Karpas-422 (cell line): Measurements from ENCODE around the gene FAM20C. TPM values are rescaled to one million over a fixed set of nuclear protein-coding genes. Genes with fewer than 3 reads are reported as not detected.

ENCODE experiments used
- DNase-seq: peaks from one replicate; pipeline ENCODE4 v3.0.0-alpha.2; 2015
- H2AFZ ChIP-seq: fragments of 200-600 bp; sonication (generic); 2 replicates; pipeline ENCODE4 v1.6.1; 2014; ENCODE audit warnings: antibody characterized with exemption, low read length, mixed read lengths
- H3K27ac ChIP-seq: fragments of 200-600 bp; sonication (generic); 2 replicates; pipeline ENCODE4 v1.5.1; 2014; ENCODE audit warnings: mild to moderate bottlenecking, low read length, moderate library complexity
- H3K27me3 ChIP-seq: fragments of 200-600 bp; sonication (generic); 2 replicates; pipeline ENCODE4 v1.6.1; 2014; ENCODE audit warnings: low read length, mixed read lengths
- H3K36me3 ChIP-seq: fragments of 200-600 bp; sonication (generic); 2 replicates; pipeline ENCODE4 v1.6.1; 2014; ENCODE audit warnings: low read length, mixed read lengths; ENCODE audit not compliant: insufficient read depth
- H3K4me1 ChIP-seq: fragments of 200-600 bp; sonication (generic); 2 replicates; pipeline ENCODE4 v1.6.1; 2014; ENCODE audit warnings: mild to moderate bottlenecking, low read length, mixed read lengths
- H3K4me2 ChIP-seq: fragments of 200-600 bp; sonication (generic); 2 replicates; pipeline ENCODE4 v1.6.1; 2014; ENCODE audit warnings: low read length, low read depth, mild to moderate bottlenecking; ENCODE audit not compliant: poor library complexity, severe bottlenecking
- H3K4me3 ChIP-seq: fragments of 200-600 bp; sonication (generic); 2 replicates; pipeline ENCODE4 v1.5.1; 2014; ENCODE audit warnings: mild to moderate bottlenecking, antibody characterized with exemption, low read length, mixed read lengths
- H3K79me2 ChIP-seq: fragments of 200-600 bp; sonication (generic); 2 replicates; pipeline ENCODE4 v1.6.1; 2014; ENCODE audit warnings: mild to moderate bottlenecking, low read length, mixed read lengths
- H3K9ac ChIP-seq: fragments of 200-600 bp; sonication (generic); 2 replicates; pipeline ENCODE4 v1.6.0; 2014; ENCODE audit warnings: low read length
- H3K9me2 ChIP-seq: fragments of 200-600 bp; sonication (generic), shearing (Covaris generic); replicated peaks from 2 replicates; pipeline ENCODE4 v1.6.0; 2014; ENCODE audit warnings: mild to moderate bottlenecking, low read length, moderate library complexity; ENCODE audit not compliant: insufficient read depth
- H3K9me3 ChIP-seq: fragments of 300-700, 200-600 bp; sonication (generic); 2 replicates; pipeline ENCODE4 v1.6.1; 2014; ENCODE audit warnings: low read length, mixed read lengths
- H4K20me1 ChIP-seq: fragments of 200-600 bp; sonication (generic); 2 replicates; pipeline ENCODE4 v1.6.1; 2014; ENCODE audit warnings: mild to moderate bottlenecking, antibody characterized with exemption, low read length, low read depth; ENCODE audit not compliant: insufficient read depth
- total RNA-seq: library from RNA; depleted of rRNA; stranded (reverse); fragments of >200 nt; shearing (Covaris generic); gene quantifications from 2 replicates; pipeline ENCODE4 v1.2.3, GENCODE V29; 2014; ENCODE audit warnings: low replicate concordance

FAM20C gene
- total RNA-seq, 1 experiment from 2014 or later = not detected

DNA sequence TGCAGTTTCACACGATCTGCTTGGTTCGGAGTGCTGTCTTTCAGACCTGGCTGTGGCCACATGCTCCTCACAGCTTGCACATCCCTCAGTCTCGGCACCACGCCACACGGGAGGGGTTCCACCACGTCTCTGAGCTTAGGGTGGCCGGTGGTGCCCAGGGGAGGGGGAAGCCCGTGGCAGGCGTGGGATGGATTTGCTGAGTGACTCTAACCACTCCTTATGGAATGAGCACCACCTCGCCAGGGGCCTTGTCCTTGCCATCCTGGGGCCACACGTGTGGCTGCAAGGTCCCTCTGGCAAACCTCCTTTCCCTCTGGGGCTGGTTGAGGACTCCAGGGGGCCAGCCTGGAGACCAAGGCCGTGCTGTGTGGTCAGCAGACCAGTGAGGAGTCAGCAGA, 29.1 kb upstream of the FAM20C start:
- DNase-seq = no peak
- Histone ChIP-seq H3K27ac (no peak overlapping the region), H3K4me3 (no peak overlapping the region), H4K20me1 (no peaks in the 10 kb centered on the region), H3K36me3 (no peaks in the 10 kb centered on the region), H2AFZ (no peak overlapping the region), H3K4me1 (no peaks in the 10 kb centered on the region), H3K4me2 (no peak overlapping the region), H3K9me3 (no peaks in the 10 kb centered on the region), H3K27me3 (no peaks in the 10 kb centered on the region), H3K9ac (no peak overlapping the region), H3K79me2 (no peaks in the 10 kb centered on the region), H3K9me2 (no peaks in the 10 kb centered on the region)

DNA sequence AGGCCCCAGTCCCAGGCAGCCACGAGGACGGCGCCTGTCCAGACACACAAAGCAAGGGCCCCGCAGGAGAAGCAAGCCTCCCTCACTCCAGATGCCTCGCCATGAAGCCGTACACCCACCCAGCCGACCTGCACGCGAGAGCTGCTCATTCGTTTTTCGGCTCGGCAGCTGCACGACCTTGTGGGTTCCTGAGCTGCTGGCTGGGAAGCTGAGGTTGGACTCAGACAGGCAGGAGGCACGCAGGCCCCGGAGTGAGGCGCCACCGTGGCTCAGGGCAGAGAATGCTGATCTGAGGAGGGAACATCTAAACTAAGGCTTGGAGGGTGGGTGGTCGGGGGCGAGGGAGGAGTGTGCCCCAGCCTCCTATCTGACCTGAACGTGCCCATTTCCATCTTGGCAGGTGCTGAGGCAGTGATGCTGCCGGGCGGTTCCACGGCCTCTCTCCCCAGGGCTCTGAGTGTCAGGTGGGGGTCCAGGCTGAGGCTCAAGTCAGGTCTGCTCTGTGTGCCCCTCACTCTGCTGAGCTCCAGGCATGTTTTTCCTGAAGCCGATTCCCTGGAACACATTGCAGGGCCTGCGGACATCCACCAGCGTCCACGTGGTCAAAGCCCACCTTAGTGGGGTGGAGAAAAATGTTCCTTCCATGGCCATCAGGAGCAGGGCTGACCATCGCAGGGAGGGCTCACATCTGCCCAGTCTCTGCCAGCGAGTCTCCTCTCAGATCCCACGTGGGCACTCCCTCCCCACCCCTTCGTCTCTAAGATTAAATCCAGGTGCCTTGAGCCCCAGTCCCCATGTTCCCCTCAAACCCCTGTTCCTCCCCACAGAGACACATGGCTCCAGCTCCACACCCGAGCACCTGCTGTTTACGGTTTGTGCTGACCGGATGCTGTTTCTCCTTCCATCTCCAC, 28.1 kb upstream of the FAM20C start:
- Histone ChIP-seq H3K4me3 (no peak overlapping the region), H3K9ac (no peak overlapping the region), H4K20me1 (no peaks in the 10 kb centered on the region), H3K27me3 (no peaks in the 10 kb centered on the region), H3K9me3 (no peaks in the 10 kb centered on the region), H3K36me3 (no peaks in the 10 kb centered on the region), H3K9me2 (no peaks in the 10 kb centered on the region), H3K79me2 (no peaks in the 10 kb centered on the region), H3K4me1 (no peaks in the 10 kb centered on the region), H3K27ac (no peak overlapping the region), H3K4me2 (no peak overlapping the region), H2AFZ (no peak overlapping the region)
- no peak for DNase-seq

DNA sequence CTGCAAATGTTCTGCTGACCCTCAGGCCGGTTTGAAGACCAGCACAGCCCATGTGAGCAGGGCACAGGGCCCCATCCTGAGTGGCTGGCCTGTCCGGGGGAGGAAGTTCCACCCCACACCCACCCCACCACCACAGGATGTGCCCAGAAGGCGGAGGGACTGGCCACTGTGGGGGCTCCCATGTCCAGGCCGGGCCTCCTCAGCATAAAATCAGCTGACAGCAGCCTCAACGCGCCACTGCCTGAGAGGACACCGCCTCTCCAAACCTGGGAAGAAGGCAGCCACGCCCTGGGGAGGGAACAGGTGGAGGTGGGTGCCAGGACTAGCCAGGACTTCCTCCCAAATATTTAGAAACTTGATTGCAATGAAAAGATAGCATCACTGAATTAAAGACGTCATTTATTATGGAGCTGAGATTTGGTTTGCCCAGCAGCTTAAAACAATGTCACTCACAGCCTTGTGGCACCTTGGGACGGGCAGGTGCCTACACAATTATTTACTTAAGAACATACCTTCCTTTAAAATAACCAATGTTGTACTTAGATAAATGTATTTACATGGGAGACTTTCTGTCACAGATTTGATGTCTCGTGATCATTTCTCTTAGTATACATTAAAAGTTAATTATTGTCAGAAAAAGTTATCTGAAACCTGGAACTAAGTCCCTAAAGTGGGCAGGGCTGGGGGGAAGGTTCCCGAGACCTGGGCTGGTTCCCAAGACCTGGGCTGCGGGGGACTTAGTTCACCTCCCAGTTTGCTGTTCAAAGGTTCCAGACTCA, 27.3 kb upstream of the FAM20C start:
- H3K27ac ChIP-seq = no peak overlapping the region
- no peak for DNase-seq
- no peak overlapping the region for H3K4me2 ChIP-seq
- no peak overlapping the region for H3K9ac ChIP-seq
- H3K4me1 ChIP-seq = no peaks in the 10 kb centered on the region
- no peak overlapping the region for H2AFZ ChIP-seq
- H3K9me2 ChIP-seq = no peaks in the 10 kb centered on the region
- H3K9me3 ChIP-seq = no peaks in the 10 kb centered on the region
- no peaks in the 10 kb centered on the region for H4K20me1 ChIP-seq
- H3K4me3 ChIP-seq = no peak overlapping the region
- H3K79me2 ChIP-seq = no peaks in the 10 kb centered on the region
- no peaks in the 10 kb centered on the region for H3K27me3 ChIP-seq
- H3K36me3 ChIP-seq = no peaks in the 10 kb centered on the region

DNA sequence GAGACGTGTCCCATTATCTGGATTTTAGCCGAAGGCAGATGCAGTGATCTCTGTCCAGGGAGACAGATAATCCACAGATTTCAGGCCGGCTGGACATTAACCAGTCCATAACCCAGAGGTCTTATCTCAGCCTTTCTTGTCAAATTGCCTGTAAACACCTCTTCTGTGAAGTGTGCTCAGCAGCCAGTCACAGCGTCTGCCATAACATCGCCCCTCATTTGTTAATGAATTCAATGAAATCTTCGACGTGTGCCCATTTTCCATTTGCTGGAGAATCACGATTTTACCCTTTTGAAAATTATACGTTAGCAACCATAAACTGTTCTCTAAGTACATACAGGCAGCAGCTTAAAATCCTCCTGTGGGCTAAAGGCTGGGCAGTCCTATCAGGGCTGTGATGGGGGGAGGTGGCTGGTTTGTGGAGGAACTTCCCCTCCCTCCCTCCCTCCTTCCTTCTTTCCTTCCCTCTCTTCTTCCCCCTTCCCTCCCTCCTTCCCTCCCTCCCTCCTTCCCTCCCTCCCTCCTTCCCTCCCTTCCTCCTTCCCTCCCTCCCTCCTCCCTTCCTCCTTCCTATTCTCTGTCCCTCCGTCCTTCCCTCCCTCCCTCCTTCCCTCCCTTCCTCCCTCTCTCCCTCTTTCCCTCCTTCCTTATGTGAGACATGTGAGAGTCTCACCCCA, 26.6 kb upstream of the FAM20C start:
- no peaks in the 10 kb centered on the region for H3K9me3 ChIP-seq
- H3K27me3 ChIP-seq = no peaks in the 10 kb centered on the region
- no peaks in the 10 kb centered on the region for H3K79me2 ChIP-seq
- H3K27ac ChIP-seq = no peak overlapping the region
- H3K4me1 ChIP-seq = no peaks in the 10 kb centered on the region
- no peaks in the 10 kb centered on the region for H3K36me3 ChIP-seq
- no peaks in the 10 kb centered on the region for H4K20me1 ChIP-seq
- H3K9me2 ChIP-seq = no peaks in the 10 kb centered on the region
- H3K4me2 ChIP-seq = no peak overlapping the region
- no peak for DNase-seq
- no peak overlapping the region for H3K4me3 ChIP-seq
- no peak overlapping the region for H3K9ac ChIP-seq
- H2AFZ ChIP-seq = no peak overlapping the region

DNA sequence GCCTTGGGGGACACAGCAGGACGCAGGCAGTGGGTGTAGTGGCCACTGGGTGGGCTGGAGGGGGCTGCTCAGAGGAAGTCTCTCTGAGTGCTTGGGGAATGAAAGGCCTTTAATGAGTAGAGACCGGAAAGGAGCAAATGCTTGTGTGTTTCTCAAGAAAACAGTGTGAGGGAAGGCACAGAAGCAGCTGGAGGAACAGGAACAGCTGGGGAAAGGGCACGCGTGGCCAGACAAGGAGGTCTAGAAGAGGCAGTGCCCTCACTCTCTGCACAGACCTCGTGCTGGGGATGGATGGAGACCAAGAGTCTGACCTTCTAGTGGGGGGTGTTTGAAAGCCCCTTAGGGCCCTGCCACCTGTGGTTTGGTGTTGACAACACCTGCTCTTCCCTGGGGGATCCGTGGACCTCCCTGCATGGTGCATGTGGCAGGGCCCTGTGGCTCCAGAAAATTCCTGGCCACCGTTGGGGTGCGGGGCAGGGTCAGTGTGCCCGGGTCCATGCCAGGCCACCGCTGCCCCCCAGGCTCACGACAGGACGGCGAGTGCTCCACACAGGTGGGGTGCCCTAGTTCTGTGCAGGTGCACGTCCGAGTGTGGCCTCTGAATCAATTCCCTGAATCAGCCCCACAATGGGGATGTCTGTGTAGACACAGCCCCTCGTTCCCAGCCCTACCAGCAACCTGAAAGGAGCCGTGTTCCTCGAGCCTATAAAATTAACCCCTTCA, 25.9 kb upstream of the FAM20C start:
- Histone ChIP-seq H3K36me3 (no peaks in the 10 kb centered on the region), H3K4me2 (no peak overlapping the region), H3K27me3 (no peaks in the 10 kb centered on the region), H4K20me1 (no peaks in the 10 kb centered on the region), H3K9ac (no peak overlapping the region), H3K9me3 (no peaks in the 10 kb centered on the region), H3K4me1 (no peaks in the 10 kb centered on the region), H3K4me3 (no peak overlapping the region), H3K79me2 (no peaks in the 10 kb centered on the region), H2AFZ (no peak overlapping the region), H3K27ac (no peak overlapping the region), H3K9me2 (no peaks in the 10 kb centered on the region)
- no peak for DNase-seq

DNA sequence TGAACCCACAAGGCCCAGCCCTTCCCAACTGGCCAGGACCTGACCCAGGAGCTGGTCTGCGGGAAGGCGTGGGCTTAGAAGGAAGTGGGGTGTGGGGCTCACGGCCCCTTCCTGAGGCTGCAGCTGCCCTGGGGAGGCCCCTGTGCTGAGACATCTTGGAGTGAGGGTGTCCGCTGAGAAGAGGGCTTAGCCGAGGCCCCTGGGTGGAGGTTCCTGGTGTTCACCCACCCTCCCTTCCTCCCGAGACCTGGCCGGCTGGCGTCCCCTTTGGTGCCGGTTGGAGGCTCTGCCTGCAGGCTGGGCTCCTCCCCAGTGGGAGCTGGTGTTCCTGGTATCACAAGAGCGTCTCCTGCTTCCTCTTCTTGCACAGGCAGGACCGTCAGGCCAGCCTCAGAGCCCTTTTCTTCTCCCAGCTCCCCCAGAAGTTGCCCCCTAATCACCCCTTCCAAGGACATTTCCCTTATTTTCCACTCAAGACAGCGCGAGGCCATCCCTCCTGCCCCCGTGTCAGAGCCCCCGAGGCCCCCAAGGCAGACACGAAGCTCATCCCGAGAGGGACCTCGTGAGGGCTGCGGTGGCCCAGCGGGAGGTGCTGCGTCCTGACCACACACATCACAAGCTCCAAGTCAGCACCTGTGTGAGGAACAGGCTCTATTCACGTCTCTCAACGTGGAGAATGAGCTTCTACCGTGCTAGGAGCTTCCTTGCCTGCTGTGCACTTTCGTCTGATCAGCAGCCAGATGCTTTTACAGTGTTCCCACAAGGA, 25.1 kb upstream of the FAM20C start:
- Histone ChIP-seq H3K4me2 (no peak overlapping the region), H2AFZ (no peak overlapping the region), H3K9ac (no peak overlapping the region), H3K4me1 (no peaks in the 10 kb centered on the region), H3K9me3 (no peaks in the 10 kb centered on the region), H3K79me2 (no peaks in the 10 kb centered on the region), H3K27ac (no peak overlapping the region), H4K20me1 (no peaks in the 10 kb centered on the region), H3K4me3 (no peak overlapping the region), H3K9me2 (no peaks in the 10 kb centered on the region), H3K27me3 (no peaks in the 10 kb centered on the region), H3K36me3 (no peaks in the 10 kb centered on the region)
- no peak for DNase-seq

- Histone ChIP-seq H4K20me1 (no peaks in the 10 kb centered on the region), H3K27me3 (no peaks in the 10 kb centered on the region)
These were observed 24.2 kb upstream of the FAM20C start for GRCh38 chr7:167976-168791.

More at GRCh38 chr7:167976-168791, 24.2 kb upstream of the FAM20C start:
- Histone ChIP-seq H3K4me1 (no peaks in the 10 kb centered on the region), H2AFZ (no peak overlapping the region), H3K36me3 (no peaks in the 10 kb centered on the region), H3K27ac (no peak overlapping the region), H3K9me3 (no peaks in the 10 kb centered on the region), H3K4me3 (no peak overlapping the region), H3K9me2 (no peaks in the 10 kb centered on the region), H3K4me2 (no peak overlapping the region), H3K79me2 (no peaks in the 10 kb centered on the region), H3K9ac (no peak overlapping the region)
- no peak for DNase-seq
